Measurements from ENCODE around the gene CHIA. TPM values are rescaled to one million over a fixed set of nuclear protein-coding genes. Genes with fewer than 3 reads are reported as not detected.
"Not testable (repeated sequence)": the region's sequence is repeated elsewhere in the genome, so short reads cannot be mapped to it uniquely, and the experiment has no call there.

The CHIA gene
- total RNA-seq, 1 donor from 2014 or later: not detected

DNA sequence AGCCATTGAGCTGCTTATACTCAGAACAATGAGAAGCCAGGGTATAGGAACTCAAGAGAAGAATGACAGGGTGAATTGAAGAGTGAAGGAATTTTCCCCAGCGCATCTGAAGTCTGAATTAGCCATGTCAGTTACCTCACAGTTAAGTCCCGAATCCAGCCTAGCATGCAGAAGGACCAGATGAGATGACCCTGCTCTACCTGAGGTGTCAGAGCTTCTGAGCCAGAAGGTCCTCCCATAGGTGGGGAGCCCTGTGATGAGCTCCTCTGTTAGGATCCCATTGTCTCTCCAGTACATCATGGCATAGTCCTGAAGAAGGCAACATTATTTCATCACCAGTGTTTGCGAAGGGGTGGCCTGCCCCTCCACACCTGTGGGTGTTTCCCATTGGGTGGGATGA is 68.7 kb downstream of the CHIA start:
- DNase-seq (ENCODE audit: extremely low spot score, unreplicated experiment): no peak
- H3K27ac Mint-ChIP-seq (ENCODE audit: unreplicated experiment): no peak overlapping the region
- H3K27me3 Mint-ChIP-seq (ENCODE audit: unreplicated experiment): peaks cover 8% of the 10 kb centered on the region
- TF ChIP-seq, protein P1, sequence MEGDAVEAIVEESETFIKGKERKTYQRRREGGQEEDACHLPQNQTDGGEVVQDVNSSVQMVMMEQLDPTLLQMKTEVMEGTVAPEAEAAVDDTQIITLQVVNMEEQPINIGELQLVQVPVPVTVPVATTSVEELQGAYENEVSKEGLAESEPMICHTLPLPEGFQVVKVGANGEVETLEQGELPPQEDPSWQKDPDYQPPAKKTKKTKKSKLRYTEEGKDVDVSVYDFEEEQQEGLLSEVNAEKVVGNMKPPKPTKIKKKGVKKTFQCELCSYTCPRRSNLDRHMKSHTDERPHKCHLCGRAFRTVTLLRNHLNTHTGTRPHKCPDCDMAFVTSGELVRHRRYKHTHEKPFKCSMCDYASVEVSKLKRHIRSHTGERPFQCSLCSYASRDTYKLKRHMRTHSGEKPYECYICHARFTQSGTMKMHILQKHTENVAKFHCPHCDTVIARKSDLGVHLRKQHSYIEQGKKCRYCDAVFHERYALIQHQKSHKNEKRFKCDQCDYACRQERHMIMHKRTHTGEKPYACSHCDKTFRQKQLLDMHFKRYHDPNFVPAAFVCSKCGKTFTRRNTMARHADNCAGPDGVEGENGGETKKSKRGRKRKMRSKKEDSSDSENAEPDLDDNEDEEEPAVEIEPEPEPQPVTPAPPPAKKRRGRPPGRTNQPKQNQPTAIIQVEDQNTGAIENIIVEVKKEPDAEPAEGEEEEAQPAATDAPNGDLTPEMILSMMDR (IDR thresholded peaks at IDR 0.05): no peak
- H3K4me3 Mint-ChIP-seq (ENCODE audit: unreplicated experiment): no peak overlapping the region
- H3K36me3 Mint-ChIP-seq (ENCODE audit: unreplicated experiment): no peaks in the 10 kb centered on the region
- no peaks in the 10 kb centered on the region for H3K4me1 Mint-ChIP-seq (ENCODE audit: unreplicated experiment)
- H3K9me3 Mint-ChIP-seq (ENCODE audit: unreplicated experiment): no peaks in the 10 kb centered on the region

DNA sequence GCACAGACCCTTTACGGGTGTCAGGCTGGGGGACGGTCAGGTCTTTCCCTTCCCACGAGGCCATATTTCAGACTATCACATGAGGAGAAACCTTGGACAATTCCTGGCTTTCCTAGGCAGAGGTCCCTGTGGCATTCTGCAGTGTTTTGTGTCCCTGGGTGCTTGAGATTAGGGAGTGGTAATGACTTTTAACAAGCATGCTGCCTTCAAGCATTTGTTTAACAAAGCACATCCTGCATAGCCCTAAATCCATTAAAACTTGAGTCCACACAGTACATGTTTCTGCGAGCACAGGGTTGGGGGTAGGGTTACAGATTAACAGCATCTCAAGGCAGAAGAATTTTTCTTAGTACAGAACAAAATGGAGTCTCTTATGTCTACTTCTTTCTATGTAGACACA is 69.6 kb downstream of the CHIA start:
- not testable (repeated sequence) for H3K27me3 Mint-ChIP-seq (ENCODE audit: unreplicated experiment); H3K4me1 Mint-ChIP-seq (ENCODE audit: unreplicated experiment); H3K4me3 Mint-ChIP-seq (ENCODE audit: unreplicated experiment); H3K27ac Mint-ChIP-seq (ENCODE audit: unreplicated experiment); DNase-seq (ENCODE audit: extremely low spot score, unreplicated experiment); H3K36me3 Mint-ChIP-seq (ENCODE audit: unreplicated experiment); H3K9me3 Mint-ChIP-seq (ENCODE audit: unreplicated experiment)

DNA sequence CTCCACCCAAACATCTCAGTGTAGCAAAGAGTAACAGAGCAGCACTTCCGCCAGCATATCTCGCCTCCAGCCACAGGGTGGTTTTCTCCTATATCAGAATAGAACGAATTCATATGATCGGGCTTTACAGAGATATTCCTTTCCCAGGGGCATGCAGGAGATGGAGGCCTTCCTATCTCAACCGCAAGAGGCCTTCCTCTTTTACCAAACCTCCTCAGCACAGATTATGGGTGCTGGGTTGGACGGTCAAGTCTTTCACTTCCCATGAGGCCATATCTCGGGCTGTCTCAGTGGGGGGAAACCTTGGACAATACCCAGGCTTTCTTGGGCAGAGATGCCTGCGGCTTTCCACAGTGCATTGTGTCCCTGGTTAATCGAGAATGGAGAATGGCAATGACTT is 71.1 kb downstream of the CHIA start:
- H3K4me3 Mint-ChIP-seq (ENCODE audit: unreplicated experiment): no peak overlapping the region
- no peak overlapping the region for H3K27ac Mint-ChIP-seq (ENCODE audit: unreplicated experiment)
- H3K9me3 Mint-ChIP-seq (ENCODE audit: unreplicated experiment): no peaks in the 10 kb centered on the region
- H3K27me3 Mint-ChIP-seq (ENCODE audit: unreplicated experiment): peaks cover 10% of the 10 kb centered on the region
- H3K4me1 Mint-ChIP-seq (ENCODE audit: unreplicated experiment): peaks cover 3% of the 10 kb centered on the region
- DNase-seq (ENCODE audit: extremely low spot score, unreplicated experiment): no peak
- TF ChIP-seq, protein P1 (IDR thresholded peaks at IDR 0.05): no peak
- no peaks in the 10 kb centered on the region for H3K36me3 Mint-ChIP-seq (ENCODE audit: unreplicated experiment)

DNA sequence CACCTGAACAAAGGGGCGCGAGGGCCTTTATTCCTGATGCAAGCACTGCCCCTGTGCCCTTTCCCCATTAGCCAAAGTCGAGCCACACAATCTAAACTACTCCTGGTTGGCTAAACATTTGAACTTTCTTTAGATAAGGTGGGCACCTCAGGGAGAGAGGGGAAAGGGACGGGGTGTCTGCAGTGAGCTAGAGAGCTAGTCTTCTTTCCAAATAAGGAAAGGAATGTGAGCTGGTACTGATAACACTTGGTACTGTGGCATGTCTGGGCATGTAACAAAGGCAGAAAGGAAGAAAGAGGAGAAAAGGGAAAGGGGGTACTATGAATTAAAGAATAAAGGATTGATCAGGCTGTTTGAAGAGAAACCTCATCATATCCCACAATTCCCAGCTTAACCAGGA is 74.0 kb downstream of the CHIA start:
- Mint-ChIP-seq H3K27ac (ENCODE audit: unreplicated experiment) (no peak overlapping the region), H3K9me3 (ENCODE audit: unreplicated experiment) (no peaks in the 10 kb centered on the region), H3K4me1 (ENCODE audit: unreplicated experiment) (peaks cover 3% of the 10 kb centered on the region), H3K36me3 (ENCODE audit: unreplicated experiment) (no peaks in the 10 kb centered on the region), H3K4me3 (ENCODE audit: unreplicated experiment) (no peak overlapping the region), H3K27me3 (ENCODE audit: unreplicated experiment) (peaks cover 11% of the 10 kb centered on the region)
- no peak for DNase-seq (ENCODE audit: extremely low spot score, unreplicated experiment)
- TF ChIP-seq, protein P1 (IDR thresholded peaks at IDR 0.05): no peak

DNA sequence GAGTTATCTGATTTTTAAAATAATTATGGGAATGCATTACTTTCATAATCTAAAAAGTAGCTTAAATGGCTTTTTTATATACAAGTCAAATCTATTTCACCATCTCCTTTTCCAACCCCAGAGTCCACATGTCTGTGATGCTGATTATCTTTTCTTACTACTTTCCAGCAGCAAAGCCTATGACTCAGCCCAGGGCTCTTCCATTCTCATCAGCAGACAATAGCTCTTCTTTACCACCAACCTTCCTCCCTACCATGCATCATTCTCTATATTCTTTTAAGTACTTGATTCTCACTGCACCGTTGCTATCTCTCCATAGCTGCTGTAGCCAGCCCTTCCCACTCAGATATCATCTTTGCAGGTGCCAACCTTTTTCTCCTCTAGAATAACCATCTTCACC is 75.6 kb downstream of the CHIA start:
- no peak for DNase-seq (ENCODE audit: extremely low spot score, unreplicated experiment)
- H3K9me3 Mint-ChIP-seq (ENCODE audit: unreplicated experiment): no peaks in the 10 kb centered on the region
- H3K4me1 Mint-ChIP-seq (ENCODE audit: unreplicated experiment): peaks cover 3% of the 10 kb centered on the region
- TF ChIP-seq, protein P1 (IDR thresholded peaks at IDR 0.05): no peak
- no peaks in the 10 kb centered on the region for H3K36me3 Mint-ChIP-seq (ENCODE audit: unreplicated experiment)
- peaks cover 14% of the 10 kb centered on the region for H3K27me3 Mint-ChIP-seq (ENCODE audit: unreplicated experiment)
- H3K27ac Mint-ChIP-seq (ENCODE audit: unreplicated experiment): no peak overlapping the region
- no peak overlapping the region for H3K4me3 Mint-ChIP-seq (ENCODE audit: unreplicated experiment)

DNA sequence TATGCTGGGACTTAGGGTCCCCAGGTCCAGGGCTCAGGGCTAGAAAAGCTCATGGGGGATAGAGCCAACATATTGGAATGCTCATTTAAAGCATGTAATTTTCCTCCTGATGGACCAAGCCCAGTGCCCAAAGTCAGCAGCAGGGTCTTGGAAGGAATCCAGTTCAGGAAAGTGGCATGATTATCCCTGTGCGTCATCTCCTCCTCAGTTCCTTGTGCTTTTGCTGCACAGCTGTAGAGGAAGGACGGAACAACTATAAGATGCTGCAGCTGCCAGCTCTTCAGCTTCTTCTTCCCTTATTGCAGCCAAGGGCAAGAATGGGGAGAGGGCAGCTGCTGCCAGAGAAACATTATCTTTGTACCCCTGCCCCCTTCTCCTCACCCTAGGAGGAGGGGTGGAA is 78.5 kb downstream of the CHIA start:
- Mint-ChIP-seq H3K27me3 (ENCODE audit: unreplicated experiment) (peaks cover 16% of the 10 kb centered on the region), H3K36me3 (ENCODE audit: unreplicated experiment) (no peaks in the 10 kb centered on the region), H3K4me1 (ENCODE audit: unreplicated experiment) (peaks cover 3% of the 10 kb centered on the region), H3K4me3 (ENCODE audit: unreplicated experiment) (no peak overlapping the region), H3K9me3 (ENCODE audit: unreplicated experiment) (no peaks in the 10 kb centered on the region), H3K27ac (ENCODE audit: unreplicated experiment) (no peak overlapping the region)
- TF ChIP-seq, protein P1 (IDR thresholded peaks at IDR 0.05): no peak
- no peak for DNase-seq (ENCODE audit: extremely low spot score, unreplicated experiment)

Measured in osteocyte (in vitro differentiated cells).